Colon (tissue), 2 donors: ENCODE measurements around the gene TOR3A.
A peak's percentile ranks its signal among the peaks of the same experiment; 100 is the strongest.
"Not testable (repeated sequence)": the region's sequence is repeated elsewhere in the genome, so short reads cannot be mapped to it uniquely, and the experiment has no call there.

ENCODE experiments used
- FAIRE-seq: peaks from 2 replicates; lab custom pipeline; 2012; peaks lifted over from hg19 to GRCh38; lab: Jason Lieb, UNC
- donor health status: control.
- donor health status: control.

The TOR3A gene

GRCh38 chr1:179108644-179109043 lies 26.8 kb downstream of the TOR3A start:
- FAIRE-seq = no peak

- FAIRE-seq = no peak
Measured at GRCh38 chr1:179115181-179115580, 33.3 kb downstream of the TOR3A start.

- FAIRE-seq = no peak
Measured at GRCh38 chr1:179119513-179119912, 37.6 kb downstream of the TOR3A start.

GRCh38 chr1:179120736-179121135 lies 38.9 kb downstream of the TOR3A start:
- FAIRE-seq = no peak

GRCh38 chr1:179121159-179121938 lies 39.5 kb downstream of the TOR3A start:
- FAIRE-seq = no peak

GRCh38 chr1:179124873-179125272 lies 43.0 kb downstream of the TOR3A start:
- FAIRE-seq = no peak

- FAIRE-seq = no peak
Measured at GRCh38 chr1:179126338-179127060, 44.6 kb downstream of the TOR3A start.

- FAIRE-seq = no peak
Measured at GRCh38 chr1:179127163-179127895, 45.5 kb downstream of the TOR3A start.

- FAIRE-seq = no peak
Measured at GRCh38 chr1:179128520-179128919, 46.6 kb downstream of the TOR3A start.

GRCh38 chr1:179129702-179130473 lies 48.0 kb downstream of the TOR3A start:
- FAIRE-seq = no peak

GRCh38 chr1:179135168-179135567 lies 53.3 kb downstream of the TOR3A start:
- FAIRE-seq = not testable (repeated sequence)

GRCh38 chr1:179135707-179136106 lies 53.8 kb downstream of the TOR3A start:
- FAIRE-seq = not testable (repeated sequence)

- FAIRE-seq = no peak
Measured at GRCh38 chr1:179137617-179138255, 55.9 kb downstream of the TOR3A start.

- FAIRE-seq = not testable (repeated sequence)
Measured at GRCh38 chr1:179138755-179139154, 56.9 kb downstream of the TOR3A start.

- FAIRE-seq = no peak
Measured at GRCh38 chr1:179141592-179142251, 59.9 kb downstream of the TOR3A start.

GRCh38 chr1:179142889-179143299 lies 61.0 kb downstream of the TOR3A start:
- no peak for FAIRE-seq

- FAIRE-seq = no peak
Measured at GRCh38 chr1:179143322-179143721, 61.5 kb downstream of the TOR3A start.

GRCh38 chr1:179144626-179145025 lies 62.8 kb downstream of the TOR3A start:
- peak; percentile 24 for FAIRE-seq

- FAIRE-seq = no peak
Measured at GRCh38 chr1:179145521-179145920, 63.7 kb downstream of the TOR3A start.
